ENCODE data around the gene RAB8B.

The RAB8B gene

DNA sequence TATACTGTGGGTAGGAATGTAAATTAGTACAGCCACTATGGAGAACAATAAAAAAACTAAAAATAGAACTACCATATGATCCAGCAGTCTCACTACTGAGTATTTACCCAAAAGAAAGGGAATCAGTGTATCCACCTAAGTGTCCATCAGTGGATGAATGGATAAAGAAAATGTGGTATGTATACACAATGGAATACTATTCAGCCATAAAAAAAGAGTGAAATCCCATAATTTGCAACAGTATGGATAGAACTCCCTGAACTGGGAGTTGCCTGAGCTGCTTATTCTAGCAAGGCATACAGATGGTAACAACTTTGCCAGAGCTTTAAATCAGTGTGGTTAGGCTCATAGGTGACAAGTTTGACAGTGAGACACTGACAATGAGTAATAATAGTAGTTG is 71.9 kb downstream of the RAB8B start:
- no peak for DNase-seq
- Mint-ChIP-seq H3K36me3 (ENCODE audit: low read depth) (peaks cover 53% of the 10 kb centered on the region), H3K9me3 (peaks cover 7% of the 10 kb centered on the region), H3K4me1 (peaks cover 7% of the 10 kb centered on the region), H3K27me3 (ENCODE audit: low read depth, poor library complexity) (no peaks in the 10 kb centered on the region), H3K4me3 (no peak overlapping the region), H3K27ac (no peak overlapping the region)
- TF ChIP-seq CTCF (IDR thresholded peaks at IDR 0.05) = no peak

DNA sequence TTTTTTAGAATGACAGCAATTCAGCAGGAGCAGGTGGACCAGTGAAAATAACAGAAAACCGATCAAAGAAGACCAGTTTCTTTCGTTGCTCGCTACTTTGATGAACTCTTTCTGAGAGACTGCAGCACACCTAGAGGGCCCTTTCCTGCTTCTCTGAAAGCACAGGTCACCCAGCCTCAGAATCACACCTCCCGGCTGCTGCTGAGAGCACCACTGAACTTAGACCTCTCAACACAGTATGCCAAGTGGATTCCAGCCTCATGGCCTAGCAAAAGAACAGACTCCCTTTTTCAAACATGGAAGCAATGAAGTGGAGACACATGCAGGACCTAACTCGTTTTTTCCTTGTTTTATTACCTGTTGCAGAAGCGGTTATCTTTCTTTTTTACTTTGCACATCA is 74.1 kb downstream of the RAB8B start:
- TF ChIP-seq CTCF (IDR thresholded peaks at IDR 0.05) = no peak
- Mint-ChIP-seq H3K4me1 (no peaks in the 10 kb centered on the region), H3K36me3 (ENCODE audit: low read depth) (peaks cover 47% of the 10 kb centered on the region), H3K9me3 (peaks cover 3% of the 10 kb centered on the region), H3K27me3 (ENCODE audit: low read depth, poor library complexity) (no peaks in the 10 kb centered on the region), H3K27ac (no peak overlapping the region), H3K4me3 (no peak overlapping the region)
- no peak for DNase-seq

- Mint-ChIP-seq H3K4me1 (no peaks in the 10 kb centered on the region), H3K9me3 (peaks cover 3% of the 10 kb centered on the region), H3K36me3 (ENCODE audit: low read depth) (peaks cover 44% of the 10 kb centered on the region), H3K27me3 (ENCODE audit: low read depth, poor library complexity) (no peaks in the 10 kb centered on the region), H3K27ac (no peak overlapping the region), H3K4me3 (no peak overlapping the region)
- no peak for DNase-seq
- TF ChIP-seq CTCF (IDR thresholded peaks at IDR 0.05) = no peak
Measured at GRCh38 chr15:63264688-63265293, 75.4 kb downstream of the RAB8B start.

- peaks cover 22% of the 10 kb centered on the region for H3K4me1 Mint-ChIP-seq
- peaks cover 23% of the 10 kb centered on the region for H3K36me3 Mint-ChIP-seq (ENCODE audit: low read depth)
- peaks cover 19% of the 10 kb centered on the region for H3K9me3 Mint-ChIP-seq
- no peak overlapping the region for H3K27ac Mint-ChIP-seq
- H3K27me3 Mint-ChIP-seq (ENCODE audit: low read depth, poor library complexity) = peaks cover 11% of the 10 kb centered on the region
- no peak for TF ChIP-seq CTCF (IDR thresholded peaks at IDR 0.05)
- H3K4me3 Mint-ChIP-seq = no peak overlapping the region
- no peak for DNase-seq
Measured at GRCh38 chr15:63274427-63274826, 85.0 kb downstream of the RAB8B start.

- peaks cover 27% of the 10 kb centered on the region for H3K4me1 Mint-ChIP-seq
- H3K27ac Mint-ChIP-seq = no peak overlapping the region
- peaks cover 19% of the 10 kb centered on the region for H3K9me3 Mint-ChIP-seq
- TF ChIP-seq CTCF (IDR thresholded peaks at IDR 0.05) = no peak
- peaks cover 11% of the 10 kb centered on the region for H3K27me3 Mint-ChIP-seq (ENCODE audit: low read depth, poor library complexity)
- H3K4me3 Mint-ChIP-seq = peak overlapping the region; percentile 87
- H3K36me3 Mint-ChIP-seq (ENCODE audit: low read depth) = peaks cover 11% of the 10 kb centered on the region
- DNase-seq = no peak
Measured at GRCh38 chr15:63276342-63277037, 87.1 kb downstream of the RAB8B start.
